Heart right ventricle (tissue), 16 donors: Measurements from ENCODE around the gene TMEM52. TPM values are rescaled to one million over a fixed set of nuclear protein-coding genes. Genes with fewer than 3 reads are reported as not detected.

ENCODE experiments used
- ATAC-seq, 8 donors: fragments of 200-7000 bp; cut with Tn5 transposase; one replicate each; pipeline ENCODE4 v1.9.1; 2020; ENCODE audit warnings: mild to moderate bottlenecking in 8 of 8, moderate library complexity in 8 of 8, moderate number of reproducible peaks in 1 of 8
- DNase-seq, 2 donors: peaks; one replicate each; pipeline ENCODE4 v3.0.0-alpha.2; 2020
- H3K27ac ChIP-seq, 10 donors: fragments of 200-600 bp; sonication (generic) in 2 of 10; one replicate each; pipeline versions ENCODE4 v1.5.0 to v1.8.0; 2020 to 2022; ENCODE audit warnings: mild to moderate bottlenecking in 3 of 10
- H3K27me3 ChIP-seq, 7 donors: fragments of 200-600 bp; one replicate each; pipeline ENCODE4 v1.8.0; 2021 to 2022; ENCODE audit warnings: mild to moderate bottlenecking in 2 of 7
- H3K36me3 ChIP-seq, 9 donors: fragments of 200-600 bp; sonication (generic) in 1 of 9; one replicate each; pipeline versions ENCODE4 v1.5.0 to v1.8.0; 2020 to 2022; ENCODE audit warnings: mild to moderate bottlenecking in 2 of 9
- H3K4me1 ChIP-seq, 9 donors: fragments of 200-600 bp; sonication (generic) in 1 of 9; one replicate each; pipeline versions ENCODE4 v1.5.0 to v1.8.0; 2020 to 2022; ENCODE audit warnings: mild to moderate bottlenecking in 4 of 9
- H3K4me3 ChIP-seq, 10 donors: fragments of 200-600 bp; sonication (generic) in 2 of 10; one replicate each; pipeline versions ENCODE4 v1.5.0 to v1.8.0; 2020 to 2022; ENCODE audit warnings: mild to moderate bottlenecking in 7 of 10, moderate library complexity in 2 of 10
- H3K9me3 ChIP-seq, 11 donors: fragments of 200-600 bp in 10 of 11; sonication (generic) in 2 of 11; one replicate each; pipeline versions ENCODE4 v1.5.0 to v1.8.0; 2013 to 2022; ENCODE audit warnings: mild to moderate bottlenecking in 2 of 11, control low read depth in 1 of 11, moderate library complexity in 1 of 11
- whole genome bisulfite sequencing, 2 donors: extraction: QIAGEN DNeasy Blood & Tissue Kit; methylation state at CpG; one replicate each; pipeline ENCODE4 v1.1.7; 2013; ENCODE audit warnings: inconsistent platforms in 1 of 2; 5-methylcytosine and 5-hydroxymethylcytosine counted together
- intact Hi-C, 10 donors: fragments of 100-400 bp; cut with DNase I; formaldehyde crosslinking; loops; one replicate each; pipeline versions ENCODE4 v1.11.1 to v1.14.2; 2022
- polyA plus RNA-seq, 2 donors: library from polyadenylated mRNA; stranded (reverse); fragments of 200-250 nt; gene quantifications; one replicate each; pipeline ENCODE4 v1.2.3, GENCODE V29; 2013
- total RNA-seq, 10 donors: library from RNA; stranded (reverse); fragmentation: NEBNext Ultra II Directional in 3 of 10; extraction: Animal tissue kit (Norgen Biotek cat#: 25700) in 3 of 10; gene quantifications; one replicate each; pipeline versions ENCODE4 v1.2.1 to v1.2.4, GENCODE V29; 2021 to 2023
- TF ChIP-seq, protein P1 (sequence below), 9 donors: fragments of 200-600 bp; sonication (generic) in 2 of 9; IDR thresholded peaks; one replicate each; pipeline versions ENCODE4 v1.5.0 to v1.8.0; 2021 to 2022; ENCODE audit warnings: antibody characterized with exemption in 9 of 9, mild to moderate bottlenecking in 5 of 9, moderate library complexity in 1 of 9
- donor health status: Arrhythmogenic right ventricular cardiomyopathy.
- donor health status: ischemic (EF 13 %, LVEDD 7.1; RV severe dilation, severe dysfunction).
- donor health status: healthy with polysubstance abuse.
- donor health status: DM: no; HTN: yes; CAD: no.
- donor health status: DM: no; HTN: no; CAD: no.
- donor health status: ischemic (EF 25% LVEDD 6.9; RV normal size, moderate dysfunction).
- donor health status: ischemic (EF 25% LVEDD 5.7; RV mildly dilated, moderate dysfunction).
- donor health status: healthy.
- donor health status: DM: yes; HTN: yes; CAD: no.
- donor health status: Ischemic cardiomyopathy.
- donor health status: ischemic (EF 35%, LVEDD 5.7; RV mildly dilated, moderate dysfunction).
- donor health status: nonischemic (EF 11% LVEDD 7.7; RV severe dilation, severe dysfunction).
- donor health status: DM: yes; HTN: yes; CAD: no.
- donor health status: PGD.
- donor health status: ischemic (EF 29% LVEDD 5.4; RV normal size, mild dysfunction).
- donor health status: nonischemic (EF 23%, LVEDD 6.1; RV moderate dilation, normal function).

TMEM52 gene
- total and polyA plus RNA-seq, 12 donors, result 0.58 to 11.5 (median 1.9) TPM; not detected in 2

DNA sequence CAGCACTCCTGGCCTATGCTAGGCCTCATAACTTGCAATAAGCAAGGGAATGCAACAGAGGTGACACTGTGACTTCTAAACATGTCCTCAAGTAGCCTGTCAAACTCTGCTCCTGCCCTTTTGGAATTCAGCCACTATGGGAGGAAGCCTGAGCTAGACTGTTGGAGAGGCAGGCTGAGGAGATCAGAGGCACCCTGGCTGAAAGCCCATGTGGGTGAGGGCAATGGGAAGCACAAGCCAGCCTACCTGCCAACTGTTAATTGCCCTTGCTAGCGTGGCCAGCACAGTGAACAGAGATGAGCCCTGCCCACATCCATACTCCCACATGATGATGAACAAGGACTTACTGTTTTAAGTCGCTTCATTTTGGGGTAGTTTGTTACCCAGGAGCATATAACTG lies 45.9 kb downstream of the TMEM52 start:
- Histone ChIP-seq H3K4me3 (no peak overlapping the region), H3K9me3 (no peaks in the 10 kb centered on the region), H3K36me3 (peaks cover 0 to 46% (median 4%) of the 10 kb centered on the region in 9 donors), H3K4me1 (peaks cover 19 to 99% (median 94%) of the 10 kb centered on the region in 9 donors), H3K27me3 (no peaks in the 10 kb centered on the region), H3K27ac (peak overlapping the region in 9 of 10 donors; percentile 20 to 85 (median 63))
- WGBS, 2 donors, result 52 to 55% methylated on average over 2 of the region's 2 CpGs
- peak; percentile 74 to 84 for DNase-seq
- intact Hi-C loops, result no loop called here
- TF ChIP-seq, protein P1, sequence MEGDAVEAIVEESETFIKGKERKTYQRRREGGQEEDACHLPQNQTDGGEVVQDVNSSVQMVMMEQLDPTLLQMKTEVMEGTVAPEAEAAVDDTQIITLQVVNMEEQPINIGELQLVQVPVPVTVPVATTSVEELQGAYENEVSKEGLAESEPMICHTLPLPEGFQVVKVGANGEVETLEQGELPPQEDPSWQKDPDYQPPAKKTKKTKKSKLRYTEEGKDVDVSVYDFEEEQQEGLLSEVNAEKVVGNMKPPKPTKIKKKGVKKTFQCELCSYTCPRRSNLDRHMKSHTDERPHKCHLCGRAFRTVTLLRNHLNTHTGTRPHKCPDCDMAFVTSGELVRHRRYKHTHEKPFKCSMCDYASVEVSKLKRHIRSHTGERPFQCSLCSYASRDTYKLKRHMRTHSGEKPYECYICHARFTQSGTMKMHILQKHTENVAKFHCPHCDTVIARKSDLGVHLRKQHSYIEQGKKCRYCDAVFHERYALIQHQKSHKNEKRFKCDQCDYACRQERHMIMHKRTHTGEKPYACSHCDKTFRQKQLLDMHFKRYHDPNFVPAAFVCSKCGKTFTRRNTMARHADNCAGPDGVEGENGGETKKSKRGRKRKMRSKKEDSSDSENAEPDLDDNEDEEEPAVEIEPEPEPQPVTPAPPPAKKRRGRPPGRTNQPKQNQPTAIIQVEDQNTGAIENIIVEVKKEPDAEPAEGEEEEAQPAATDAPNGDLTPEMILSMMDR (IDR thresholded peaks at IDR 0.05), result no peak
- peak; percentile 78 to 95 (median 92) for ATAC-seq

DNA sequence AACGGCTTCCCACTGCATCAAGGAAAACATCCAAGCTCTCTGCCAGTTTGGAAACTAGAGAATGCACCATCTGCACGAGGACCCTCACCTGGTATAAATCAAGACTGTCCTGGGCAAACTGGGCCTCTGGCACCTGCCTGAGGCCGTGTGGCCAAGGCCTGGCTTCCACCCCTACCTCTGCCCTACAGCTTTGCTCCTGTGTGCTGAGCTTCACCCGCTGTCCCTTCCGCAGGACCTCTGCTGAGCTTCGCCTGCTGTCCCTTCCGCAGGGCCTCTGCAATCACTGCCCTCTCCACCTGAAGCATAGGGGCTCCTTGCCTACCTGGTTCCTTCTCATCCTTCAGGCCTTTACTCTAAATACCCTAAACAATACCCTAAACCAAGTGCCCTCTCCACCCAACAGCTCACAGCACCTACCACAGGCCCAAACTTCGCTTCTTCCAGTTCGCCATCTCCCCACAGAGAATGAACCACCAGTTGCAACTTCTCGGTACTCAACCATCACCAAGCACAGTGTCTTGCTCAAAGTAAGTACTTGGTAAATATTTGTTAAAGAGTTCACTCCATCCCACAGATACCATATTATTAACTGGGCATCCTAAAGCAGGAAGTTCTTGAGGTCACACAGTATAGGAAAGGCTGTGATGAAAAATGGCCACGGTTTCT lies 46.6 kb downstream of the TMEM52 start:
- WGBS, 2 donors, result 79 to 81% methylated on average over 11 of the region's 11 CpGs
- Histone ChIP-seq H3K9me3 (no peaks in the 10 kb centered on the region), H3K4me1 (peaks cover 19 to 99% (median 94%) of the 10 kb centered on the region in 9 donors), H3K27me3 (no peaks in the 10 kb centered on the region), H3K4me3 (no peak overlapping the region), H3K27ac (peak overlapping the region in 9 of 10 donors; percentile 20 to 85 (median 63)), H3K36me3 (peaks cover 0 to 40% (median 4%) of the 10 kb centered on the region in 9 donors)
- TF ChIP-seq, protein P1 (IDR thresholded peaks at IDR 0.05), result no peak
- ATAC-seq (peak in 1 of 8 donors; percentile 21), DNase-seq (no peak)
- intact Hi-C loops, result no loop called here

DNA sequence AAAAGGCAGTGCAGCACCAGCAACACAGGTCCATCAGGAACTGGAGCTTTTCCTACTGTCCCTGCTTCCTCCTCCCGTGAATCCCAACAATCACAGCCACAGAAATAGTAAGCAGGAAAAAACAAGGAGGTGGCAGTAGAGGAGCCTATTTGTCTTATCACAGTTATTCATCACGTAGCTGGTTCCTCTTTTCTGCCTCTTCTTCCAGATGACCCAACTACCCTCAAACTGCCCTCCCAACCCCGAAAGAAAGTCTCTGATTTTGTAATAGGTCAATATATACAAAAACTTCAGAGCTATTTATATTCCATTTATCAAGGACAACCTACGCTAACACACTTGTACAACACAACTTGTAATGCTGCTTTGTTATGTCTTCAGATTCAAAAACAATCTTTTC lies 49.6 kb downstream of the TMEM52 start:
- H3K4me1 ChIP-seq, result peaks cover 21 to 99% (median 94%) of the 10 kb centered on the region in 9 donors
- no peak overlapping the region for H3K4me3 ChIP-seq
- peaks cover 0 to 18% (median 0%) of the 10 kb centered on the region in 9 donors for H3K36me3 ChIP-seq
- H3K27ac ChIP-seq, result peak overlapping the region in 6 of 10 donors; percentile 5 to 60 (median 12)
- ATAC-seq, result no peak
- H3K9me3 ChIP-seq, result no peaks in the 10 kb centered on the region
- 24 to 28% methylated on average over 4 of the region's 4 CpGs for WGBS, 2 donors
- no peak for DNase-seq
- H3K27me3 ChIP-seq, result no peaks in the 10 kb centered on the region
- TF ChIP-seq, protein P1 (IDR thresholded peaks at IDR 0.05), result no peak
- intact Hi-C loops, result no loop called here

Other genes starting within 250 kb of the TMEM52 start
- gene SLC35E2B, start 226.5 kb downstream of the TMEM52 start, total RNA-seq, result 10 to 100 TPM; 12.3 to 30.7 (median 17.0) TPM
- gene SLC35E2B, start 226.5 kb downstream of the TMEM52 start, polyA plus RNA-seq, result 10 to 100 TPM in 1 of 2 donors, 1 to 10 TPM in 1; 8.4 to 21.1 TPM
- 10 to 100 TPM; 11.6 to 26.3 (median 15.3) TPM for gene CDK11A, start 194.9 kb downstream of the TMEM52 start, total RNA-seq
- 10 to 100 TPM; 13.0 to 88.3 TPM for gene CDK11A, start 194.9 kb downstream of the TMEM52 start, polyA plus RNA-seq
- 10 to 100 TPM; 15.2 to 40.2 (median 21.9) TPM for gene NADK, start 140.8 kb downstream of the TMEM52 start, total RNA-seq
- 10 to 100 TPM; 26.2 to 37.5 TPM for gene NADK, start 140.8 kb downstream of the TMEM52 start, polyA plus RNA-seq
- gene GNB1, start 28.2 kb downstream of the TMEM52 start, total RNA-seq, result 100 to 1,000 TPM; 139 to 228 (median 174) TPM
- gene GNB1, start 28.2 kb downstream of the TMEM52 start, polyA plus RNA-seq, result 100 to 1,000 TPM in 1 of 2 donors, 10 to 100 TPM in 1; 64.9 to 109 TPM
- gene CALML6, start 4.0 kb downstream of the TMEM52 start, total RNA-seq, result under 1 TPM in 2 of 10 donors, not detected in 8; 0.20 TPM
- gene CALML6, start 4.0 kb downstream of the TMEM52 start, polyA plus RNA-seq, result under 1 TPM; 0.09 to 0.88 TPM
- gene CFAP74, start 84.5 kb upstream of the TMEM52 start, total RNA-seq, result not detected
- gene CFAP74, start 84.5 kb upstream of the TMEM52 start, polyA plus RNA-seq, result under 1 TPM in 1 of 2 donors, not detected in 1; 0.03 TPM
- 1 to 10 TPM in 1 of 10 donors, under 1 TPM in 7, not detected in 2; 0.30 to 1.1 (median 0.44) TPM for gene GABRD, start 100.1 kb upstream of the TMEM52 start, total RNA-seq
- gene GABRD, start 100.1 kb upstream of the TMEM52 start, polyA plus RNA-seq, result 1 to 10 TPM in 1 of 2 donors, under 1 TPM in 1; 0.87 to 1.0 TPM
- 10 to 100 TPM in 9 of 10 donors, 1 to 10 TPM in 1; 8.4 to 17.8 (median 14.2) TPM for gene PRKCZ, start 131.1 kb upstream of the TMEM52 start, total RNA-seq
- 10 to 100 TPM; 14.6 to 18.4 TPM for gene PRKCZ, start 131.1 kb upstream of the TMEM52 start, polyA plus RNA-seq